HG03342 (cell line): Measurements from ENCODE around the gene ADRB2.

Experiments used
- ATAC-seq: cut with Tn5 transposase; IDR thresholded peaks from one replicate; pipeline ENCODE4 v1.9.1; 2021; ENCODE audit warnings: mild to moderate bottlenecking, moderate library complexity; ENCODE audit not compliant: unreplicated experiment

ADRB2 gene

DNA sequence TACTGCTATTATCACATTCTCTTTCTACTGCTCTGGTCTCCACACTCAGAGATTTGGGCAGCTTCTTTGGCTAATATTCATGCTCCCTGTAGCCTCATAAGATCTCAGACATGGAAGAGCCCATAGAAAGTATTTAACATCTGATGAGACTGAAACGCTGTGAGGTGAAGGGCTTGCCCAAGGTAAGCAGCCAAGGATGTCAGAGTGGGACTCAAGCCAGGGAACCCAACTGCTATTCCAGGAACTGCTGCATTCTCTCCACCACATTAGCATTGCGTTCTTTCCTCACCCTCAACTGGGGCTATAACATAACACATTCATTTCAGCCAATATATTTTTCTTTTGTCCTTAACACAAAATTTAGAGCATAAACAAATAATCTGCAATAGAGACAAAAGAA is 3.8 kb downstream of the ADRB2 start:
- ATAC-seq = no peak

DNA sequence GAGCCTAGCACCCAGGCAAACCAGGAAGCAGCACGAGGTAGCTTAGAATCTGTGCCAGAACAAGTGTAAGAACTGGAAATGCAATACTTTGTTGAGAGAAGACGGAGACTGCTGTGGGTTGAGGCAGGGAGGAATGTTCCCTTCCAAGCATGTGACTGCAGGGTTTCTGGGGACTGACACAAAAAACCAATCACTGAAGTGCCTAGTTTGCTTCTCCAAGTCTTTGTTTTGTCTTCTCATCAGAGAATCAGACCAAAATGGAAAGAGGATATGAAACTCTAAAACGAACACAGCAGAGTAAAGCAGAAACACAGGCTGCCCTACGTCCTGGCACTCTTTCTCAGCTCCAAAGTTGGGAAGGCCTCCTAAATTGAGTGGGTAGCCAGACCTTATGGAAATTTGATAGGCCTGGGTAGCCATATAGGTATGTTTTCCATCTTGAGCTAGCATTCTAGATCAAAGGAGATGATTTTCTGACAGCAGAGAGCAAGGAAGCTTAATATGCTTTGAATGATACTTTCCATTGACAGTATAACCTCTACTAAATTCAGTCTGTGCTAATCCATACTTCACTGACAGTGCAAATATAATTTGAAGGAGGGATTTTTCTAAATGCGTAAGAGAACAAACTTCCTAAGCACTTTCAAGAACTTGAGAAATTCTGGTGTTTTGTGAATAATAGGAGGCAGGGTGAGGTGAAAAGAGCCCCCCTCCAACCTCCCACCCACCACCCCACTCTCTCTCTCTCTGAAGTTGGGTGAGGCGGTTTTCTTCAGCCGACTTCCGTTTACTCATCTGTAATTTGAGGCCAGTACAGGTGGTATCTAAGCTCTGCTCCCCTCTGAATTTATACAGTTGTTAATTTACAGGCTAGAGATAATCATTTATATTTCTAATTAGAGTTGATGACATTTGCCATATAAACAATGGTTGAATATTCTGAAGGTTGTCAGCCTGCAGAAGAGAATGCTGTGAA is 5.5 kb downstream of the ADRB2 start:
- peak; percentile 91 for ATAC-seq

DNA sequence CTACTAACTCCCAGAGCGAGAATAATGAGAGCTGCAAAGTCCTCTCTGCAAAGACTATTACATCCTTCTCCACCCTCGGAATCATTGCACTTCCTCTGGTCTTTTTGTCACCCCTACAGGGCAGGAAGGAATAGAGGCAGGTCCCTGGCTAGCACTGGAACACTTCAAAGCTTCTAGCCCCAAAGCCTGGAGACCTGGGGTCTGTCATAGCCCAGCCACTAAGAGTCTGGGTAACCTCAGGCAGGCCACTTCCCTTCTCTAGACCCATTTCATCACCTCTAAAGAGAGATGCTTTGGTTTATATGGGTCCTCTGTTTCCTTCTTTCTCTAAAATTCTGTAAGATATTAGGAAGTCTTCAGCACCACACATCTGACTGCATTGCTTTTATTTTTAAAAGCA is 6.7 kb downstream of the ADRB2 start:
- no peak for ATAC-seq

DNA sequence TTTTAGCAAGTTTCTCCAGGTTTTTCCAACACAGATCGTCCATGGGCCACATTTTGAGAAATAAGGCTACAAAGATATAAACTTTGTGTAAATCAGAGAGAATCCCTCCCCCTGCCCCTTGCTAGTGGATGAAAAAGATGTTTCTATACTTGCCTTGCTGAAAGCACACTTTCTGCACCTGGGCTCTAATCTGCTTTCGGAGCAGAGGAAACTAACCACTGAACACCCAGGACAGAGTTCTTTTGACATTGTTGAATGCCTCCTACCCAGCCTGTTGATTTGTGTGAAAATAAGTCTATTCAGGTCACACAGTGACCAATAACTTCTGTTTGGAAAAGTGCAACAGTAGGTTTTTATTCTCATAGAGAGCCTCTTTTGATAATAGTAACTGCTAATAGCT is 7.5 kb downstream of the ADRB2 start:
- ATAC-seq = no peak

DNA sequence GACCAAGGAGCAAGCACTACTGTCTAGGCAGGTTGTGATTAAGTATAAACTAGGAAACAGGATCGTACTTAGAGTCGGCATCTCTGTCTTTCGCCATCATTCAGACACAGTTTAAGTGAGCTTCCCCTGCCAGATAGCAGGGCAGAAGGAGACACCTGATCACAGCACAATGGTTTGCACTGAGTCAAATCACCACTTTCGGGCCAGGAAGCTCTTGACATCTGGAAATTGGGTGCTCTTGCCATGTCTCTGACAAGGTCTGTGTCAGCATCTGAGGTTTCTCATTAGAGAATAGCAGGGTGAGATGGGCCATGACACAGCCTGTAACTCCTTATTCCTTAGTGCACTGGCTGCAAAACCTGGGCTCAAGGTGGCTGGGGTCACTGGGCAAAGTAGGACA is 8.3 kb downstream of the ADRB2 start:
- ATAC-seq = no peak

DNA sequence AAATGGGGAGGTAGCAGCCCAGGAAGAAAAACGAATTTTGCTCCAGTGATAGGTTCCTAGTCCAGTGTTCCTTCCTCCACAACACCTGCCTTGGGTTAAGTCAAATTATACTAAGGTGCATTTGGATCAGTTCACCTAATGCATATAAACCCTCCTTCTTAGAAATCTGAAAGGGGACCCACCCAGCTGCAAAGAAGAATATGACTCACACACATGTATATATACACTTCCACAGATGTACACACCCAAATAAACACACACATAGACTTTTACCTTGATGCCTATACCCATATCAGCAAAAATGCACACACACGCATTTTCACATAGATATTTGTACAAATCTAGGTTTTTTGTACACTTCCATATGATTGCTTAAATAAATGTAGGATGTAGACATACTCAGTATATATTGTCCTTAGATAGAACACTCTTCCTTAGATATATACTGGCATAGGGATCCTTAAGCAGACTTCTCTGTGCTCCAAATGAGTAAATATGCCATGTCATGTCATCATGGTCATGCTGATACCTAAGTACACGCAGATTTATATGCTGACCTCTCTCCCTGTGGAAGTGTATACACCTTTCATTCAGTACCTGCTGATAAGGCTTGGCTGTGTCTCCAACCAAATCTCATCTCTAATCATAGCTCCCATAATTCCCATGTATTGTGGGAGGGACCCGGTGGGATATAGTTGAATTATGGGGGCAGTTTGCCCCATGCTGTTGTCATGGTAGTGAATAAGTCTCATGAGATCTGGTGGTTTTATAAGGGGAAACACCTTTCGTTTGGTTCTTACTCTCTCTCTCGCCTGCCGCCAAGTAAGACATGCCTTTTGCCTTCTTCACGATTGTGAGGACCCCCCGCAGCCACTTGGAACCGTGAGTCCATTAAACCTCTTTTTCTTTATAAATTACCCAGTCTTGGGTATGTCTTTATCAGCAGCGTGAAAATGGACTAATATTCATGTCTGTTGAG is 10.2 kb downstream of the ADRB2 start:
- no peak for ATAC-seq

DNA sequence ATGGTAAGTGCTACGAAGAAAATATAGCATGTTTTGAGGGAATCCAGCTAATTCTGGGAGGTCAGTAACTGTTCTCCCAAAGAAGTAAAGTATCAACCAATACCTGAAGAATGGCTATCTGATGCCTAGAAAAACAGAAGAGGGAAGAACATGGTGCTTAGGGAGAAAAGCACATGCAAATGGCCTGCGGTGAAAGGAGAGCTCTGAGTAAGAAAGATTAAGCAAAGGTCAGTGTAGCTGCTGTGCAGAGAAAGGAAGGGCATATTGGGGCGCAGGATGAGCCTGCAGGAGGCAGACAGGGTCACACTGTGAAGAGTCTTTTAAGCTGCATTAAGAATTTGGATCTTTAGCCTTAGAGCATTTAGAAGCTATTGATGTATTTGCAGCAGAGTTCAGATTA is 11.0 kb downstream of the ADRB2 start:
- ATAC-seq = no peak

DNA sequence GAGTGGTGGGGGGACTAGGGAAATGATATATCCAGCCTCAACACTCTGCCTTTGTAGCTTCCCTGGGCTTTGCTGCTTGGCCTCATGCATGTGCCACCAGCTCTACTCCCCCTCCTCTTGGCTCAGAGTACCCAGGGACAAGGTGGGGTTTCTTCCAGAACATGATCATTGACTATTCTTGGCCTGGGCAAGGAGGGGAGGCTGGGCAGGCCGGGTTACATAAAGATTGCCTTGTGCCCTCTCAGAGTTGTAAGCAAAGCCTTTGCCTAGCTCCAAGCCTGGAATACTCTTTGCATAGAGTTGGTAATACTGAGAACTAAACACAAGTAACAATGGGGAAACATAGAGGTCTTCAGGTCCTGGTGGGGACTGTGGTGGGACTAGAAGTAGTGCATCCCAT is 11.9 kb downstream of the ADRB2 start:
- no peak for ATAC-seq

DNA sequence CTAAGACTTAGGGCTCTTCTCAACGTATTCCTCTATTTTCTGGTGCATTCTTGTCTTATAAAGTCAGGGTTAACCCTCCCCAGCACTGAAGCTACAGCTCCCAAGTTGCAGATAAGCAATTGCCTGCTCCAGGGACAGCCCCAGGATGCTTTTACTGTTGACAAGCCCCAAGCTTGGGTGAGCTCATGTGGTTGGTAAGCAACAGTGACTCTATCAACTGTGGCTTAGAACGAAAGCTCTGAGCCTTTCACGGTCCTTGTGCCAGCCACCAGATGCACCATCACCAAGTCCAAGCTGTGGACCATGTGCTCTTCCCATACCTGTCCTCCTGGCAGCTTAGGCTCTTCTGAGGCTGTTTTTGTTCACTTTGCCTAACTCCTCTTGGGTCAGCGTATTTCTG is 13.5 kb downstream of the ADRB2 start:
- ATAC-seq = no peak

DNA sequence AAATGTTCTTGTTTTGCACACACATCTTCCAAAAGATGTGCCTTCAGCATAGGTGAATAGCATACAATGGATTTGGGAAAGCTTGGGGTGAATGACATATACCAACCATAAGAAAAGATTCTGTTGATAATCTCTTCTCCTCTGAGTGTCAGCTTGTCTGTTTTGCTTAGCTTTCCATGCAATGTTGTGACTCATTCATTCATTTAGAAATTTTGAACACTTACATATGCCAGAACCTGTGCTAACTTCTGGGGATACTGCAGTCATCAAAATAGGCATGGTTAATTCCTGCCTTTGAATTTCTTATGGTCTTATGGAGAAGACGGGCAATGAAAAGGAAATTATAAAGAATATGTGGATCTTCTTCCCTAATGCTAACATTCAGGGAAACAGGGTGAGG is 14.1 kb downstream of the ADRB2 start:
- no peak for ATAC-seq

DNA sequence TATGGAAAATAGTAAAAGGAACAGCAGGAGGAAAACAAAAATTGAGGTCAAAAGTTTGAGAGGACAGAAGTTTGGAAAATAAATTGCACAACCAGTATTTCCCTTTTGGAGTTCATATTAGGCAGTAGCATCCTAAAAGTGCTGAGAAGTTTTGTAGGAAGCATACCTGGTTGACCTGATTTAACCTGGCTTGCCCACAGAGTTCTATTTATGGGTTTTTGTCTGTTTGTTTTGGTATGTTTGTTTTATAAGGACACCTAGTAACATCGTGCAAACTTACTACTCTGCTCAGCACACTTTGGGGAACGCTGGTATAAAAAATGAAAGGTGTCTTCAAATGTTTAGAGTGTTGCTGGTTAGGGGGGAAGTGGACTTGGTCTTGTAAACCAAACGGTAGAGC is 15.1 kb downstream of the ADRB2 start:
- no peak for ATAC-seq

DNA sequence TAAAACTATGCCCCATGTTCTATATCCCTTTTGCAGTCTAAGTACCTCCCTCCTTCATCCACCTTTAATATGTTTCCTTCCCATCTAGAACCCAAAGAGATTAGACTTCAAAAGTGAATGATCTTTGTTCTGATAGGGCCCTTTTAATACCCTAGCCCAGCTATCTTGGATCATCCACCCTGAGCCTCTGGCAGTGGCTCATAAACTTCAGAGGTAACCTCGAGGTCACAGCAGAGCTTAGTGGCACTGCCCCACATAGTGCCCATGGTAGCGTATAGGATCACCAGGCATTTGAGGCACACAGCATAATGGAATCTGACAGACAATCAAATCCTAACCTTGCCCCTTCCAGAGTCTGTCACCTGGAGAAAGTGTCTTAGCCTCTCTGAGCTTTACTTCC is 15.8 kb downstream of the ADRB2 start:
- ATAC-seq = no peak

DNA sequence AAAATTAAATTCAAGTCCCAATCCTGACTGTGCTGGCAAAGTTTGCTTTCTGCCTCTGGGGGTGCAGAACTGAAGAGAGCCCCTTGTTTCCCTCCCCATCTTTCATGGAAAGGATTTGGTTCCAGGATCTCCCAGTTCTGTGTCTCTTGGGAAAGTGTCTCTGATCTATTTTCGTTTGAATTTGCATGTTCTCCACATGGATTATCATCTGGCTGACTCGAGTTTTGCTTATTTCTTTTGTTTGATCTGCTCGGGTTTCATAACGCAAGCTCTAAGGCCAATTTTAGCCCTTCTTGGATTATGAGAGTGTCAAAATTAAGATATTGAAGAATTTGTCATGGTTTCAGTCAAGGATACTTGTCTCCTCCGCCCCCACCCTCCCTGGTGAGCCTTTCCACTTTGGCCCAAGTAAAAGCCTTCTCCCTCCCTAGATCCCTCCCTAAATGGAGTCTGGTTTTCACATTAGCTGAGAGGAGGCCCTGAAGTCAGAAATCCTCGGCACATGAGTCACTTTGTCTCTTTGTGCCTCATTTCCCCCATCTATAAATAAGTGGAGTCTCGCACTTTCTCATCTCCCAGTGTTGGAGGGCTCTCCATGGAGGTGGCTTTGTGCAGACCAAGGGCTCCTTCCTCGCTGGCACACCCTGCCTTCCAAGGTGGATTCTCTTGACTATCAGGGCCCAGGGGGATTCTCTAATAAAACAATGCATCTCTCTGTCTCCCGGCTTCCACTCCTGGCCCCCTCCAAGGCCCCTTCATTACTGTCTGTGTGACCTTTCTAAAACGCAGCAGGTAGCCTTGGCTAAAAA is 17.3 kb downstream of the ADRB2 start:
- ATAC-seq = no peak

DNA sequence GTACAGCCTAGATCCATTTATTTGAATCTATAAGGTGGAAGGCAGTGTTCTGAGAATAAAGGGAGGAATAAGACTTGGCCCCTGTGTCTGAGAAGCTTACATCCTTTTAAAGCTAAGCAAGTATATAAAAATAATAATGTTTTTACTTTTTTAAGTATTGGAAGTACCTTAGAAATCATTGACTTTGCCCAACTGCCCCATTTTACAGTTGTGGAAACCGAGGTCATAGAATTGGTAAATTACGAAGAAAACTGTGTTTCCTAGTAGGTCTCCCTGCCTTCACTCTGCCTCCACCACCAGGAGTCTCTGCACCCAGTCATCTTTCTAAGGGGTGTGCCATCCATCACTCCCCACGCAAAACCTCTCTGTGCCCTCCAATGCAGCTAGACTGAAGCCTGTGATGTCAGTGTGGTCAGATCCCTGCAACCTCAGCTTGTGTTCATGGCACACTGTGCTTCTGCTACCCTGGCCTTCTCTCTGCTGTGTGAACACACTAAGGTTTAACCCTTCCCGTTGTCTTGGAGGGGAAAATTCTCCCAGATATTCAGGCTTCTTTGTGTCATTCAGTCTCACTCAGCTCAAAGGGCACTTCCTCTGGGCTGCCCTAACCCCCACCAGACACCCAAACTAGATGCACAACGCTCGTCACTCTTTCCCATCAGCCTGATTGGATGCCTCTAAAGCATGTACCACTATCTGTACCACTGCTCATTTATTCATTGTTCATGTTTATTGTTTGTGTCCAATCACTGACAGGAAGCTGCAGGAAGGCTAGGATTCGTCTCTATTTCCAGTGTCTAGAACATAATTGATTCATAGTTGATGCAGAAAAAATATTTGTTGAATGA is 18.2 kb downstream of the ADRB2 start:
- ATAC-seq = no peak

DNA sequence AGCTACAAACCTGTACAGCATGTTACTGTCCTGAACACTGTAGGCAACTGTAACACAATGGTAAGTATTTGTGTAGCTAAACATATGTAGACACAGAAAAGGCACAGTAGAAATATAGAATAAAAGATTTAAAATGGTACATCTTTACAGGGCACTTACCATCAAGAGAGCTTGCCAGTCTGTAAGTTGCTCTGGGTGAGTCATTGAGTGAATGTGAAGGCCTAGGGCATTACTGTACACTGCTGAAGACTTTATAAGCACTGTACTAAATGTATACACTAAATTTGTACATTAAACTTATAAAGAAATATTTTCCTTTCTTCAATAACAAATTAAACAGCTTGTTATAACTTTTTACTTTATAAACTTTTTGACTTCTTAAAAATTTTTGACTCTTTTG is 20.5 kb downstream of the ADRB2 start:
- no peak for ATAC-seq

DNA sequence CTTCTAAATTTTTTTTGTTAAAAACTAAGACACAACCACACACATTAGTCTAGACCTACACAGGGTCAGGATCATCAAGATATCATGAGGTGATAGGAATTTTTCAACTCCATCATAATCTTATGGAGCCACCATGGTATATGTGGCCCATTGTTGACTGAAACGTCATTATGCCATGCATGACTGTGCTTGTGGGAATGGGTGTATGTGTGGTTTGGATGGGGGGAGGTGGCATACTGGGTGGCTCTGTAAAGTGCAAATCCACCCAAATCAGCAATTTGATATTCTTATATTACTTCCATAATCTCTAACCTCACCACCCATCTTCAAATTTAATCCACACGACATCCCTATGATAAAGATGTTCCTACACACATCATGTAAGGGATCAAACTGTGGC is 21.0 kb downstream of the ADRB2 start:
- no peak for ATAC-seq

DNA sequence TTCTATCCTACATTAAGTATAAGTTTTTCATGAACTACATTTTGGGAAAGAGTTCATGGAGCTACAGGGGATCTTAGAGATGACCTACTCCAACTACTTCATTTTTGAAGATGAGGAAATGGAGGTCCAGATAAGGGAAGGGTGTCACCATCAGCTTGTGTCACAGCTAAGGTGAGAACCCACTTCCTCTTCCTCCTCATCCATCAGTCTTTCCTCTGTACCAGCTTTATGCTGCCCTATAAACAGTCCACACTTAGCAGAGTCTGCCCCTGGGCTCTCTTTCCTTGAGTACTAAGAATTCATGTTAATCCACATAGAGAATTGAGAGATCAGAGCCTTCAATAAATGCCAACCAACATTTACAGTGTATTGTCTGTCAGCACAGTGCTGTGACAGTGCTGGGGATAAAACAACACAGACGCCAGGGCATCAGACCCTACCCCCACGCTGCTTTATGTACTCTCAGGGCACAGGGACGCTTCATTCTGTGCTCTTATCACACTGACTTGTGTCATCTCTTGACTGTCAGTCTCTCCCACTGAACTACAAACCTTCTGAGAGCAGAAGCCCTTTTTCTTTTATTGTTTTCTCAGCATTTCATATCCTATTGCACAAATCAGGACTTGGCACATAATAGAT is 22.1 kb downstream of the ADRB2 start:
- ATAC-seq = no peak

DNA sequence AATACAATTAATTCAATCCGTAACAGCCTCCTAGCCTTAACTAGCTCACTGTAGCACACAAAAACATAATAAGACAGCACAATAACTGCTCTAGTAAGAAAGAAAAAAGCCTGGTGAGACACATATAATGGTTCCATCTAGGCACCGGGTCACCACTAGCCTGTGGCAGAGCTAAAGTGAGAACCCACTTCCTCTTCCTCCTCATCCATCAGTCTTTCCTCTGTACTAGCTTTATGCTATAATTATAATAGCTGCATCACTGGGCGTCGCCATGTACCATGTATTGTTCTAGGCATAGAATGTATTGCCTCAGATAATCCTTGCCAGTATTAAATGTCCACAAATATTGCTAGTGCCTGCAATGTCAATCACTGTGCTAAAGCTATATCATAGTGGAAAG is 23.1 kb downstream of the ADRB2 start:
- no peak for ATAC-seq

DNA sequence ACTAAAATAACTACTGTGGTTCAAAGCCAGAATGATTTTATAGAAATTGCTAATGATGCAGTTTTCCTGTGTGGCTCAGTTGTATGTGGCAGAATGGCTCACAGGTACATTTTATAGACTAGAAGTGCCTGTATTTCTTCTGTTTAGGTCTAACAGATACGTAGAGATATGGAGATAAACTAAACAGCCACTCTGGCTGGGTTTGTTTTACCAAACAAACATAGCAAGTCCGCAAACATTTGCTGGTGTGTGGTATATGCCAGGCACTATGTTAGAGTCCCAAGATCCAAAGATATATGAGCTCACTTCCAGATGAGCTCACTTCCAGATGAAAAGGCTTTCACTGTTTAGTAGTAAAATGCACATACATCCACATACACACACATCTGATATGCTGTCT is 24.4 kb downstream of the ADRB2 start:
- ATAC-seq = no peak

DNA sequence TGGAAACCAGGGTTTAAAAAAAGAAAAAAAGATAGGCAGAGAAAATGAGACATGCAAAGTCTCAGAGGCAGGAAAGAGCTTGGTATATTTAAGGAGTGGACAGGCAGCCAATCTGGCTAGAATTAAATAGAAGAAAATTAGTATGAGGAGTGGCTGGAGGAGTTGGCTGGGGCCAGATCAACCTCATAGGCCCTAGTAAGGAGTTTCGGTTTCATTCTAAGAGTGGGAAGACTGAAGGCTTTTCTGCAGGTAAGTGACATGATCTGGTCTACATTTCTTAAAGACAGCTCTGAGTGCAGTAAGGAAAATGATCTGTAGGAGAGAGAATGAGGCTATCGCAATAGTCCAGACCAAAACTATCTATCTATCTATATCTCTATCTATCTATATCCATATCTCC is 27.5 kb downstream of the ADRB2 start:
- peak; percentile 76 for ATAC-seq
